Osteoblast (primary cell): ENCODE measurements around the gene RPL27A. TPM values are rescaled to one million over a fixed set of nuclear protein-coding genes. Genes with fewer than 3 reads are reported as not detected.

ENCODE experiments used
- DNase-seq: peaks from one replicate; pipeline ENCODE4 v3.0.0; 2011; ENCODE audit warnings: low spot score, mixed read lengths; ENCODE audit not compliant: insufficient read length; ENCODE audit errors: missing footprints
- H2AFZ ChIP-seq: 2 replicates; pipeline ENCODE4 v1.6.0; 2011; ENCODE audit warnings: mild to moderate bottlenecking, low read length
- H3K27ac ChIP-seq: 2 replicates; pipeline ENCODE4 v1.5.1; 2011; ENCODE audit warnings: mild to moderate bottlenecking, low read depth, low read length, moderate library complexity
- H3K27me3 ChIP-seq: 2 replicates; pipeline ENCODE4 v1.6.0; 2012; ENCODE audit warnings: mild to moderate bottlenecking, control low read depth, inconsistent platforms, low read length, moderate library complexity; ENCODE audit not compliant: insufficient read depth
- H3K36me3 ChIP-seq: 2 replicates; pipeline ENCODE4 v1.5.1; 2011; ENCODE audit warnings: mild to moderate bottlenecking, low read length, control low read depth, moderate library complexity; ENCODE audit not compliant: insufficient read depth
- H3K4me1 ChIP-seq: 2 replicates; pipeline ENCODE4 v1.5.1; 2011; ENCODE audit warnings: mild to moderate bottlenecking, low read length, control low read depth, moderate library complexity; ENCODE audit not compliant: insufficient read depth
- H3K4me2 ChIP-seq: 2 replicates; pipeline ENCODE4 v1.6.0; 2011; ENCODE audit warnings: mild to moderate bottlenecking, low read length; ENCODE audit not compliant: insufficient read depth
- H3K4me3 ChIP-seq: fragments of 200-600 bp; sonication (generic); 3 replicates; pipeline ENCODE4 v1.5.1; 2012; ENCODE audit warnings: mild to moderate bottlenecking, low read length, inconsistent platforms; ENCODE audit not compliant: insufficient read depth
- H3K79me2 ChIP-seq: 2 replicates; pipeline ENCODE4 v1.6.0; 2012; ENCODE audit warnings: mild to moderate bottlenecking, low read length, control low read depth, inconsistent platforms; ENCODE audit not compliant: insufficient read depth
- H3K9me3 ChIP-seq: 2 replicates; pipeline ENCODE4 v1.5.1; 2011; ENCODE audit warnings: low read depth, low read length, control low read depth
- H4K20me1 ChIP-seq: 2 replicates; pipeline ENCODE4 v1.6.0; 2012; ENCODE audit warnings: mild to moderate bottlenecking, low read length, control low read depth; ENCODE audit not compliant: insufficient read depth
- CTCF ChIP-seq: IDR thresholded peaks from 2 replicates; pipeline ENCODE4 v1.5.1; 2011; ENCODE audit warnings: mild to moderate bottlenecking, low read depth, low read length, moderate library complexity; ENCODE audit errors: extremely low read depth
- total RNA-seq: library from RNA; depleted of rRNA; stranded (reverse); fragments of >200 nt; gene quantifications from 2 replicates; pipeline ENCODE4 v1.2.3, GENCODE V29; 2012

The RPL27A gene
- total RNA-seq, 1 donor = 710 TPM

- no peak overlapping the region for H3K4me2 ChIP-seq
- no peaks in the 10 kb centered on the region for H4K20me1 ChIP-seq
- H3K79me2 ChIP-seq = peaks cover 5% of the 10 kb centered on the region
- H2AFZ ChIP-seq = no peak overlapping the region
- peak; percentile 26 for DNase-seq
- no peak overlapping the region for H3K27ac ChIP-seq
- H3K9me3 ChIP-seq = no peaks in the 10 kb centered on the region
- no peak for TF ChIP-seq CTCF
- peaks cover 16% of the 10 kb centered on the region for H3K4me1 ChIP-seq
- H3K4me3 ChIP-seq = no peak overlapping the region
- H3K27me3 ChIP-seq = no peaks in the 10 kb centered on the region
- peaks cover 62% of the 10 kb centered on the region for H3K36me3 ChIP-seq
These were observed 16.4 kb downstream of the RPL27A start for GRCh38 chr11:8698917-8699441.

GRCh38 chr11:8699903-8700302, 17.3 kb downstream of the RPL27A start:
- Histone ChIP-seq H3K79me2 (peaks cover 2% of the 10 kb centered on the region), H3K36me3 (peaks cover 53% of the 10 kb centered on the region), H3K4me2 (peak overlapping the region; percentile 33), H3K27me3 (no peaks in the 10 kb centered on the region), H3K27ac (peak overlapping the region; percentile 65), H4K20me1 (no peaks in the 10 kb centered on the region), H3K9me3 (no peaks in the 10 kb centered on the region), H2AFZ (no peak overlapping the region), H3K4me3 (peak overlapping the region; percentile 19), H3K4me1 (peaks cover 14% of the 10 kb centered on the region)
- peak; percentile 86 for DNase-seq
- no peak for TF ChIP-seq CTCF

- no peak overlapping the region for H3K4me2 ChIP-seq
- H3K27me3 ChIP-seq = no peaks in the 10 kb centered on the region
- no peaks in the 10 kb centered on the region for H3K9me3 ChIP-seq
- H3K27ac ChIP-seq = no peak overlapping the region
- no peak overlapping the region for H2AFZ ChIP-seq
- H3K4me1 ChIP-seq = peaks cover 14% of the 10 kb centered on the region
- H3K36me3 ChIP-seq = peaks cover 37% of the 10 kb centered on the region
- no peak for TF ChIP-seq CTCF
- H3K4me3 ChIP-seq = no peak overlapping the region
- peaks cover 2% of the 10 kb centered on the region for H3K79me2 ChIP-seq
- H4K20me1 ChIP-seq = no peaks in the 10 kb centered on the region
- DNase-seq = peak; percentile 58
These were observed 19.5 kb downstream of the RPL27A start for GRCh38 chr11:8701891-8702597.

DNA sequence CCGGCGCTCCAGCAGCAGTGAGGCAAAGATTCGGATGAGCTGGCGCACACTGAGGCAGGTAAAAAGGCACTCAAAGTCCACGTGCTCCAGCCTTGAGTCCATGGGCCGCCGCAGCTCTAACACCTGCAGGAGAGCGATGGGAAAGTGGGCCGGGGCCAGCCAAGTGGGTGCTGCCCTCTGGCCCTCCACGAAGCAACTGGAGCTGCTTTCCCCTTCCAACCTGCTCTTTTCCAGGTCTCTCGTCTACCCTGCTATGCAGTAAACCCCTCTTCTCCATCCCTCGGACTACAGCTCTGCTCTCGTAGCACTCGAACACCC, 20.0 kb downstream of the RPL27A start:
- no peak for TF ChIP-seq CTCF
- DNase-seq = no peak
- Histone ChIP-seq H3K4me3 (no peak overlapping the region), H3K79me2 (peaks cover 2% of the 10 kb centered on the region), H3K4me1 (peaks cover 14% of the 10 kb centered on the region), H3K4me2 (no peak overlapping the region), H3K36me3 (peaks cover 35% of the 10 kb centered on the region), H2AFZ (no peak overlapping the region), H3K9me3 (no peaks in the 10 kb centered on the region), H3K27me3 (no peaks in the 10 kb centered on the region), H4K20me1 (no peaks in the 10 kb centered on the region), H3K27ac (no peak overlapping the region)
